GM21786 (cell line): Measurements from ENCODE around the gene HERPUD1.
"Not testable (repeated sequence)": the region's sequence is repeated elsewhere in the genome, so short reads cannot be mapped to it uniquely, and the experiment has no call there.

Experiments used
- ATAC-seq: cut with Tn5 transposase; IDR thresholded peaks from one replicate; pipeline ENCODE4 v1.9.1; 2021; ENCODE audit not compliant: unreplicated experiment

HERPUD1 gene

GRCh38 chr16:56933828-56934598 lies 2.1 kb downstream of the HERPUD1 start:
- ATAC-seq, result no peak

- ATAC-seq, result not testable (repeated sequence)
These were observed 2.7 kb downstream of the HERPUD1 start for GRCh38 chr16:56934599-56935145.

- ATAC-seq, result no peak
These were observed 3.3 kb downstream of the HERPUD1 start for GRCh38 chr16:56935201-56935600.

GRCh38 chr16:56936491-56936890 lies 4.5 kb downstream of the HERPUD1 start:
- ATAC-seq, result no peak

- no peak for ATAC-seq
These were observed 5.0 kb downstream of the HERPUD1 start for GRCh38 chr16:56936950-56937349.

GRCh38 chr16:56938664-56939513 lies 6.9 kb downstream of the HERPUD1 start:
- no peak for ATAC-seq

GRCh38 chr16:56939801-56940200 lies 7.9 kb downstream of the HERPUD1 start:
- no peak for ATAC-seq

- ATAC-seq, result no peak
These were observed 9.2 kb downstream of the HERPUD1 start for GRCh38 chr16:56941092-56941491.

- ATAC-seq, result no peak
These were observed 10.0 kb downstream of the HERPUD1 start for GRCh38 chr16:56941856-56942331.

GRCh38 chr16:56943761-56944375 lies 11.9 kb downstream of the HERPUD1 start:
- ATAC-seq, result no peak

GRCh38 chr16:56944954-56945839 lies 13.3 kb downstream of the HERPUD1 start:
- no peak for ATAC-seq

GRCh38 chr16:56945847-56946527 lies 14.0 kb downstream of the HERPUD1 start:
- no peak for ATAC-seq

GRCh38 chr16:56946767-56947603 lies 15.0 kb downstream of the HERPUD1 start:
- ATAC-seq, result no peak

GRCh38 chr16:56947604-56947995 lies 15.7 kb downstream of the HERPUD1 start:
- no peak for ATAC-seq

- ATAC-seq, result no peak
These were observed 16.3 kb downstream of the HERPUD1 start for GRCh38 chr16:56948234-56948633.

- ATAC-seq, result no peak
These were observed 18.1 kb downstream of the HERPUD1 start for GRCh38 chr16:56950051-56950450.

- ATAC-seq, result no peak
These were observed 18.5 kb downstream of the HERPUD1 start for GRCh38 chr16:56950455-56950854.

GRCh38 chr16:56950881-56951771 lies 19.2 kb downstream of the HERPUD1 start:
- ATAC-seq, result peak; percentile 60
